ENCODE measurements around the gene CST7.
"Not testable (repeated sequence)": the region's sequence is repeated elsewhere in the genome, so short reads cannot be mapped to it uniquely, and the experiment has no call there.

The CST7 gene

DNA sequence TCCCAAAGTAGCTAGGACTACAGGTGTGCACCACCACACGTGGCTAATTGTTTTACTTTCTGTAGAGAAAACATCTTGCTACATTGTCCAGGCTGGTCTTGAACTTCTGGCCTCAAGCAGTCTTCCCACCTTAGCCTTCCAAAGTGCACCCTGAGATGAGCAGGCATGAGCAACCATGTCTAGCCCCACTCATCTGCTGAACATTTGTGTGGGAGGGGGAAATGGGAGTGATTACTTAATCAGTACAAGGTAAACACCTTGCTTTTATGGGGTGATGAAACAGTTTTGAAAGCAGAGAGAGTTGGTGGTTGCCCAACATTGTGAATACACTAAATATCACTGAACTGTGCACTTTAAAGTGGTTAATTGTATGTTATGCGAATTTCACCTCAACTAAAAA, 38.2 kb downstream of the CST7 start:
- DNase-seq = no peak

DNA sequence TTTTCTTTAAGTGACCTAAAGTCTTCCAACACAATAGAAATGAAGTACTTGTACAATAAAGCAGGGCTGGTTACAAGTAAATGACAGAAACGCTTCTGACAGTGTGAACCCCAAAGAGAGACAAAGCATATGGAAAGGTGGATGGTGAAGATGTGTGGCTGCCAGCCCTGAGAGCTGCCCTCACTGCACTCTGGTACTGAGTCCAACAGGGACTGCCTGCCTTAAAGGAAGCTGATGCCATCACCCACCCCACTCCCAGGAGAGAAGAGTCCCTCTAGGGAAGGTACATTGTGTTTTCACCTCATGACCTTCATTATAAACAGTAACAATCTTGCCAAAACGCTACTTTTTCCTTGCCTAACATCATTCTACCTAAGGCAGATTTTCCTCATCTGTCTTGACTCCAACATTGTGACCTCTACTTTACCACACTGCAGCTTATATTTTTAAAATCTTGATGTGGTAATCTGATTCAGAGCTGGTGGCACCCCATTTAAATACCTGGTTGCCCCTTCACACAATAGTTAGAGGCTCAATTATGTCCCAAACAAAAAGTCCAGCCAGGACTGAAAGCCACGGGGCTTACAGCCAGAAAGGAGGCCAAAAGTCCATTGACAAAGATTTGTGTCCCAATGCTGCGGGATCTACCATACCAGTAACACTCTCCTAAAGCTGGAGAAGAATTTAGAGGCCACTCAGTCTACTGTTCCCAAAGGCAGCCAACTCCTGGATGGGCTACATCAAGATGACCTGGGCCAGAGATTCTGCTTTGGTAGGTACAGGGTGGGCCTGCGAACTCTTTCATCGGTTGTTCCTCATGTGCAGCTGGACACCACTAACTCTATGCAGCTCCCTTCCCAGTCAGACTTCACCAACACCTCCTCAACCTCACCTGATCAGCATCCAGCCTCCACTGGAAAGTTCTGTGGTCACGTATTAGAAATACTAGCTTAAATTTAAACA, 39.1 kb downstream of the CST7 start:
- DNase-seq = no peak

DNA sequence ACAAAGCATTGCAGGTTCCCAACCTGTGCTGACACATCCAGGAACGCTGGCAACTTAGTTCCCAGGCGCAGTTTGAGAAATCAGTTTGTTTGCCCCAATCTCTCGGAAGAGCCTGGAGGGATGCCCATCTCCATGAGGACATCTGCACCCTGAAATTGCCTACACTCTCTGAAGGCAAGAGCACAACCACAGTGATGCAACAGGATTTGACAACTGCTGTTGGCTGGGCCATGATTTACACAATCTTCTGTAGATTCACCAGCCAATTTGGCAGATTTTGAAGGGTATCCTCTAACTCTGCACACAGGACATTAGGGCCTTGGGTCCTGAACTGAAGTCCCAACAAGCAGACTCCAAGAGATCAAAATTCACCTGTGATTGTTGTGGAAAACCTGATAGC, 40.1 kb downstream of the CST7 start:
- no peak for DNase-seq

DNA sequence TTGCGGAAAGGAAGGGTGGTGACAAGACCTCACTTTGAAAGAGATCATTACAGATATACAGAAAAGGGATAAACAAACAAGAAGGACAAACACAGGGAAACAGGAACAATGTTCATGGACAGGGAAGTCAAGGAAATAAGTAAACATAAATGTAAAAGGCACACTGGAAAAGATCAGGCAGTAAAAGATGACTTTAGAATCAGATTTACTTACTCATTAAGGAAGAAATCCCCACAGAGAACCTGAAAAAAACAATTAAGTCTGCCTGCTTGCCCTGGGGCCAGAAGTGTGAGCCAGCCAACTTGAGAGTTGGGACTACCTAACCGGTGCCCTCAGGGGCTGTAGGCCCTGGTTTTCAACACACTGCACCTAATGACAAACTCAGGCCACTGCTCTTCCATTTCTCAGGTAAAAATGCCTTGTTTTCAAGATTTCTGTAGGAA, 41.8 kb downstream of the CST7 start:
- no peak for DNase-seq

DNA sequence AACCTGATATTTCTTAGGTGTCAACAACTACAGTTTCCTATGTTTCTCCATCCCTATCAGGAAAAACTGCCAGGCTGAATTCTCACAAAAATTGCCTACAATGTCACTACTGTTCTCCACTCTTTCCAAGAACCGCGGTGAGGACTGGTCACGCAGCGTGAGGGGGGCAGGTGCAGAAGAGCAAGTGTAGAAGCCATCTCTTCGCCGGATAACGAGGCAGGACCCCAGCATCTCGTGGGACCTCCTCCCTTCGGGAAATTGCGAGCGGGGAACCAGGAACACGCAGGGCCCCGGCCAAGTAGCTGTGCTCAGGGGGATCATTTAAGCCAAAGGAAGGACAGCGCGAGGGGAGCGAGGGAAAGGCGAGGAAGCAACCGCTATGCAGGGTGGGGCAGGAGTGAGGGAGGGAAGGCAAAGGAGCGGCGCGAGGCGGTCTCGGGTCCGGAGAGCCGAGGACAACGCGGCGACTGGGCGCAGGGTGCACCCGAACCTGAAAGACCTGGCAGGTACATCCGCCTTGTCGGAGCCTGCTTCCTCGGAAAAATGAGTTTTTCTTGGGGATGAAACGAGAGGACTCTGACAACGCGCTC, 42.9 kb downstream of the CST7 start:
- no peak for DNase-seq

DNA sequence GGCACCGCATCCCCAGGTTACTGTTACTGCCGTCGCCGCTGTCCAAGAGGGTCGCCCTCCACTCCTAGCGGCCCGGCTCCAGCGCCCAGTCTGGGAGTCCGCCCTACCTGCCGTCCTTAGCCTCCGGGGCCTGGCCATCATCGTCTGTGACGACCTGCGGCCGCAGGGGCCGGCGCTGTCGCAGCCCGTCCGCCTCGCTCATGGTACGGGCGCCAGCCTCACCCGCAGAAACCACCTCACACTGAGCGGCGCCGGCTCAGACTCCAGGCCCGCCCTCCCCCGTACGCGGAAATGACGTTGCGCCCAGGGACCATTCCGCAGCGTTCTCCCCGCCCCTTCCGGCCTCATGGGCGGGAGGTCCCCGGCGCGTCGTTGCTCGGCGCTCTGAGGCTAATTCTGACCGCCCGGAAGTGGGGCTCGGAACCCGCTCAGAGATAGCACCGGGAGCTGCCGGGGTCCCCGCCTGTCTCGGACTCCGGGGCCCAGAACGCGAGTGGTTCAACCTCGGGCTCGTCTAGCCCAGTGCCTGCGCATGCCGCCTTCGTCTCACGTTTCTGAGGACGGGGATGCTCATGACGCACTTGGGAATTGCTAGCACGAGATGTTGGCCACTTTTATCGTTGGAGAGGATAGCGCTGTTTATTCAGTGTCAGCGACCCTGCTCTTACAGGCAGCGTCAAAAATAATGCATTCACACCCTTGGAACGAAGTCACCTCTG, 43.6 kb downstream of the CST7 start, which contains the start of gene APMAP:
TSS of gene APMAP (minus strand) at position 265 of the 719 bp plus-strand sequence. CDS start at position 202, 63 bp downstream.
- peak; percentile 91 for DNase-seq

DNA sequence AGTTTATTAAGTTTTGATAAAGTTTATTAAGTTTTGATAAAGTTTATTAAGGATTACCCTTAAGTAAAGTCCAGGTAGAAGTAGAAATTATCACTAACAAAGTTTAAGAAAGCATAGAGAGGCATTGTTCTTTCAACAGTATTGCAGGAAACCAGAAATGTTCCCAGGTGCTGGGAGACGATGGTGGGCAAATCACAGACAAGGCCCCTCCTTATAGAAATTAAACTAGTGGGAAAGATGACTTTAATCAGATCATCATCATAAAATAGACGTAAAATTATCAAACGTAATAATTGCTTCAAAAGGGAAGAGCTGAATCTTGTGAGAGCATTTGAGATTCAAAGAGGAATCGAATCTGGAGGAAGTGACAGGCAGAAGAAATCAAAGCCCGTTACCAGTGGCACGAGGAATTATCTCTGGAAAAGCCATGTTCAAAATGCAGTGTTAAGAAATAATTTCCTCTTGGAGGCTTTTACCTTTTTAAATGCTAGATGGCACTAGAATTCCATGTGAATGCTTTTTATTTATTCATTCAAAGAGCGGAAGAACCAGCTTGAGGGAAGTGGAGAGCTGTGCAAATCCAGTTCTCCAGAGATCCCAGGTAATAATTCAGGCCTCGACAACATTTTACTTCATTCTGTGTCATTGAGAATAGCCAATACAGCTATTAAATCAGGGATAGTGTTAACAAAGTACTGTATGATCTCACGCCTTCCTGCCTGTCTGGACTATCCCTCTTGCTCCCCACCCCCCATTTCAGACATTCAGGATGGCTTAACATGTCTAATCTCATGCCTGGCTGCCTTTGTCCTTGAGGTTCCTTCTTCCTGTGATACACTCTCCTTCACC, 44.5 kb downstream of the CST7 start:
- DNase-seq = peak; percentile 58

DNA sequence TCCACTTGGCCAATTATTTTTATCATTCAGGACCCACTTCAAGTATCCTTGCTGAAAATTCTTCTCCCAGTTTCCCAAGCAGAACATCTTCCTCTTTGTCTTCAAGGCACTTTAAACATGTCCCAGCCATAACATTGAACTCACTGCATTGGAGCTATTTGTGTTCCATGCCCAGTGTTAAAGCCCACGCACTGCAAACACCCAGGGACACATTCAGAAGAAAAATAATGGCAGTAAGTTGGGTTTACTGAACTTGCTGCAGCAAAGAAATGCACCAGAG, 45.1 kb downstream of the CST7 start:
- no peak for DNase-seq

DNA sequence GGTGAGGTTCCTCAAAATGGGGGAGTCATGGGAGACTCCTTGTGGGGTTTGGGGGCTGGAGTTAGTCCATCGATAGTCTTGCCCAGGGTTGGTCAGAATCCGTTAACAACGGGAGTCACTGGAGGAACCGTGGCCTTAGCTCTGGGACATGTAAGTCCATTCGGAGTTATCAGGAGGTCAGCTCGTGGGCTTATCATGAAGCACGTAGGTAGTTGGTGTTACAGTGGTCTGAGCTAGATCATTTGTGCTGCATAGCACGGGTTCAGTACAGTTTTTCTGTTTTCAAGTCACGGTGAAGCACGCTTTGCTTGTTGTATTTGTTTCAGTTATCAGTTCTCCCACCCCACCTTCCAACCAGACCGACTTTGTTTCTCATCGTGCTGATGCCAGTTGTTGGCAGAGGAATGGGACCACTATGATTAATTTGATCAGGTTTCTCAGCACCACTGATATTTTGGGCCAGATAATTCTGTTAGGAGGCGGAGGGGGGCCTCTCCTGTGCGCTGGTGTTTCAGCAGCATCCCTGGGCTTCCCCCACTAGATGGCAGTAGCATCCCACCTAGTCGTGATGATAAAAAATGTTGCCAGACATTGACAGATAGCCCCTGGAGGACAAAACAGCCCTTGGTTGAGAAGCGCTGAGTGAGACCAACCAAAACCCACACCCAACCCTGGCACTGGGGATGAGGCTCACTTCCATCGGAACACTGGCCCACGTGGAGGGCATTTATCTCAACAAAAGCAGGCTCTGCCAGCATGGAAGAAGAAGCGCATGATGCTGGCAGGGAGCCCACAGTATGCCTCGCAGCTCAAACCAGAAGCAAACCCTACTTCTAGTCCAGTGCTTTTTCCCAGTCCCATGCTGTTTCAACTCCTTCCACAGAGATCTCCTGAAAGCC, 45.6 kb downstream of the CST7 start:
- peak; percentile 73 for DNase-seq

DNA sequence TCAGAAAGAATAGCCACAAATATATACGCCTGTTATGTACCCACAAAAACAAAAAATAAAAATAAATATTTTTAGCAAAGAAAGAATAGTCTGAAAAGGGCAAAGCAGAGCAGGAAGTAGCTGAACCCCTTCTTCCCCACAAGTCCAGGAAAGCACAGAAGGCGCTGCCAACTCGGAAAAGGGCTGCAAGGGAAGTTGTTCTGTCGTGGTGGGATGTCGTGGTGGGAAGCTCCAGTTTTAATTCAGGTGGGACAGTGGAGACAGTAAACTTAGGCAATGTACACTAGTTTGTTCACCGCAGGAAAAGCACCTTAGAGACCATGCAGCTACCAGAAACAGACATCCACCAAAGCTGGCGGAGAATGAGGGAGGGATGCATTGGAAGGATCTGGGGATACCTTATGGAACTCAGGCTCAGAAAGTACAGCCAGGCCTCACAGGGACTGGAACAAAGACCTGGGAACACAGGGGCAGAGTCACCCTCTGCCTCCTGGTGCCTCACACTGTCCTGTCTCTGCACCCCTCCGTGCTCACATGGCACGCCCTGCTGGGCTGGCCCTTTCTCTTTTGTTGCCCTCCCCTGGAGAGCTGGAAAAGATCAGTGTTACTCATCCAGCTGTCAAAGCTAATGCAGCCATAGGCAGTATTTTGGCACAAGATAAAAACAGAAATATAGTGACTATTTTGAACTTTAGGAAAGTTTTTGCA, 46.8 kb downstream of the CST7 start:
- DNase-seq = no peak

DNA sequence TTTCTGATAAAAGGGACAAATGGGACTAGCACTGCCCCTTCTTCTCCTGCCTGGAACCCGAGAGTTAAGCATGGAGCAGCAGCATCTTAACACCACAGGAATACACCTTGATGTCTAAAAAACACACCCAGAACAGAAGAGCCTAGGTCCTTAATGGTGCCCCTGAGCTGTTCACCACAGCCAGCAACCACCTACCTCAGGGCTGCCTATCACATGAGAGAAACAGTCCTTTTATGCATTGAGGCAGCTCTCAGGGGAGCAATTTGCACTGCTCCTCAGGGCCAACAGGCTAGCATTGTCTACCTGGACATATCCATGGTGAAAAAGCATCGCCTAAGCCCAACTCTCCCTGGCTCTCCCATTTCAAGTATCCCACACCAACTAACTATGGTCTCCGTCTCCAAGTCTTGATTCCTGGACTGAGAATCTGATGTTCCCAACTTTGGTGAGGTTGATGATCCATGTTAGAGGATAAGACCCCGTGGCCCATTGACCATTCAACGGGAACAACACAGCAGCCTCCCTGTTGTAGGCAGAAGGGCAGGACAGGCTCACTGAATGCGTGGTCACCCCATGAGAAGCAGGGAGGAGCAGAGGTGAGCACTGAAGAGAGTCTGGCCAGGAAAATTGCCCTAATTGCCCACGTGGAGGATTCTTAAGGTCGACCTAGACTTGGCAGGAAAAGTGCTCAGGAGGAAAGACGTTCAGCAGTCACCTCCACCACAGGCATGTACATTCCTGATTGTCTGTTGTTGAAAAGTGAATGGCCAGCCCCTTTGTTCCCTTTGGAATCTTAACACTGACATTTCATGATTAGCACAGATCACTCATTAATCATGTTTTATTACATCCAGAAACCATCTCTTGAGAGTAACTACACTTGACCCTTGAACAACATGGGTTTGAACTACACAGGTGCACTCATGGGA, 47.6 kb downstream of the CST7 start:
- no peak for DNase-seq

DNA sequence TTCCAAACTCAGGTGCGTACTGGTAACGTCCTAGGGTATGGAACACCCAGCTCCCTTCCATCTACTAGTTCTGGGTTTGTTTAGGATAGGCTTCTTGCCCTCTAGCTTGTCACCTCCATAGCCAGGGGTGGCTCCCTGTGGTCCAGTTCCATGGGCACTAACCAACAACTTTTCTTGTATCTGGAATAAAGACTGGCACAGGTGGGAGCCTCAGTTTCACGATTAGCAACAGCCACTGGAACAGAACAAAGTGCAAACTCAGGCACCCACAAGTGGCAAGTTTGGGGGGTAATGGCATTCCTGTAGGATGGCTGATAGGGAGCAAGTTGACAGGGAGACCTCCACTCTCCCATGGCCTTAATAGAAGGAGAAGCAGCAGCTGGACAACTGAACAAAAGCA, 49.1 kb downstream of the CST7 start:
- DNase-seq = no peak

DNA sequence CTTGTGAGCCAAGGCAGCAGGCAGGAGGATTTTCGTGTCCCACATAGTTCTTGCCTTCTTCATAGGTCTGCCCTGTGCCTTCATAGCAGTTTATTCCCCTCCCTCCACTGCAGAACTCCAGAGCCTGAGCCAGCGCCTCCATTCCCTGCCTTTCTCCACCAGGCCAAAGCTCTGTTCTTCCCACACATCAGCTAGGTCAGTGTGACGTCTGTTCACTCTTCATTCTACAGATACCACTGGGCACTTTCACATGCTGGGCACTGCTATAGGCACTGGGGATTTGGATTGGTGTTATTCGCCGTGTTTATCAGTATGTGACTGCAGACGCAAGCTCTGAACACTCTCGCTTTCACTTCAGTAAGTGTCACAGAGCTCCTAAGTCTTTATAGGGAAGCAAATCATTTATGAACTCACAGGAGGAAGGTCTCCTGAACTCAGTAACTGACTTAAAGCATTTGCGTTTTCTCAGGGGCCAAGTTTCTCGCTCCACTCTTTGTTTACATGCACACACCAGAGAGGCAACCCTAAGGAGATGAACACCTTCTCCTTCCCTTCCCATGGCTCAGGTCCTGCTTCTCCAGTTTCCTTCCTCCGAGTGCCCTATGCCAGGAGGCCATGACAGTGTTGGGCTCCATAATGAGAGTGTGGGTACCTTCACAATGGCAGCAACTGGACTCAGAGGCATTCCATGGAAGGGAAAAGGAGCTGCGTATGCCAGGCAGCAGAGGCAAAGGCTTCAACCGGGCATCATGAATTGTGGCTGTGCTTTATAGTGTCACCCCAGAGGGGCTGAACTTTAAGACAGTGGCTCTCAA, 49.8 kb downstream of the CST7 start:
- no peak for DNase-seq

DNA sequence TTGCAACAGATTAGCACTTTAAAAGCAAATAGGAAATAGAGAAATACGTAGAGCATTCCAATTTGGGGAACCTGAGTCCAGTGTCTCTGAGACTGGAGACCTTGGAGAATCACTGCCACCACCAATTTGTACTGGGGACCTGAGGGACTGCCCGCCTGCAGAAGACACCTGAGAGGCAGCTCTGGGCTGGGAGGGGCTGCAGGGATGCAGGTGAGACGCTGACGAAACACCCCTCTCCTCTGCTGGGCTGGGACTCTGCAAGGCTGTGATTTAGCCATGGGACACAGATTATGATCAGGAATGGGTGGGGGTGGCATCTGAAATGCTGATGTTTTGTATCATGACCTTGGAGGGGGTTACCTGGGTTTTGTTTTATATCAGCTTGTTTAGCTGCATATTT, 50.5 kb downstream of the CST7 start:
- no peak for DNase-seq

DNA sequence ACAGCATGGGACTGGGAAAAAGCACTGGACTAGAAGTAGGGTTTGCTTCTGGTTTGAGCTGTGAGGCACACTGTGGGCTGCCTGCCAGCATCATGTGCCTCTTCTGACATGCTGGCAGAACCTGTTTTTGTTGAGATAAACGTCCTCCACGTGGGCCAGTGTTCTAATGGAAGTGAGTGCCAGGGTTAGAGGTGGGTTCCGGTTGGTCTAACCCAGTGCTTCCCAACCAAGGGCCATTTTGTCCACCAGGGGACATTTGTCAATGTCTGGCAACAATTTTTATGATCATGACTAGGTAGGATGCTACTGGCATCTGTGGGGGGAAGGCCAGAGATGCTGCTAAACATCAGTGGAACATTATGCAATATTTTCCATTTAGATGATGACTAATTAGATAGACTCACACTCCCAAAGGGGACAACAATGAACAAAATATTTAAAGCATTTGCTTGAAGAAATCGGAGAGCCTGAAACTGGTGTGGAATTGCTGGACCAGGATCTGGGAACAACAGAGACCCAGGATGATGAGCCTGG, 51.3 kb downstream of the CST7 start:
- peak; percentile 92 for DNase-seq

DNA sequence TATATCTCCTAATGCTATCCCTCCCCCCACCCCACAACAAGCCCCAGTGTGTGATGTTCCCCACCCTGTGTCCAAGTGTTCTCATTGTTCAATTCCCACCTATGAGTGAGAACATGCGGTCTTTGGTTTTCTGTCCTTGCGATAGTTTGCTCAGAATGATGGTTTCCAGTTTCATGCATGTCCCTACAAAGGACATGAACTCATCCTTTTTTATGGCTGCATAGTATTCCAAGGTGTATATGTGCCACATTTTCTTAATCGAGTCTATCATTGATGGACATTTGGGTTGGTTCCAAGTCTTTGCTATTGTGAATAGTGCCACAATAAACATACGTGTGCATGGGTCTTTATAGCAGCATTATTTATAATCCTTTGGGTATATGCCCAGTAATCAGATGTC, 52.3 kb downstream of the CST7 start:
- not testable (repeated sequence) for DNase-seq

DNA sequence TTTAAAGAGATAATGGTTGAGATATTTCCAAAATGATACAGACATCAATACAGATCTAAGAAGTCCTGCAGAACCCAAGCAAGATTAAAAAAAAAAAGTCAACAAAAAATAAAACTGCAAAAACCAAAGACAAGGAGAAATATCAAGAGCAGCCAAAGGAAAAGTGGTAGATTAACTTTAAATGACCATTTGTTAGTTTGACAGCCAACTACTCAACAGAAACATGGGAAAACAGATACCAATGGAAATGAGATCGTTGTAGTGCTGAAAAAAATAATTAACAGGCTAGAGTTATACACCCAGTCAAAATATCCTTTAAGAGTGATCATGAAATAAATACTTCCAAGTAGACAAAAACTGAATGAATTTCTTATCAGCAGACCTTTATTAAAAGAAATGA, 53.9 kb downstream of the CST7 start:
- no peak for DNase-seq

DNA sequence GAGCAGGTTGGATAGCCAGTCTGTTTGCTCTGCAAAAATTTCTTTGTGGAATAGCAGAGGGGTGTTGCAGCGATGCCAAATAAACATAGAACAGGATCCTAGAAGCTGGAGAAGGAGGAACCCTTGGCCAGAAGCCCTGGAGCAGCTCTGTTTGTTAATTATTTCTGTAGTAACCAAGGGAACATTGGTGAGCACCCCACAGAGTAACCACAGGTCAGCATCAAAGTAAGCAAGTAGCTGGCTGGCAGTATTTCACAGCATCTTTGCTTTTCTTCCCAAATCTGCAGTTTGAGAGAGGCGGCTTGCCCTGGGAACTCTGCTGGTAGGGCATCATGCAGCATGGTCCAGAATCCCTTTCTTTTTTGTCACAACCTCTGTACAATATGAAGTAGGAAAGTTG, 56.2 kb downstream of the CST7 start:
- DNase-seq = no peak

DNA sequence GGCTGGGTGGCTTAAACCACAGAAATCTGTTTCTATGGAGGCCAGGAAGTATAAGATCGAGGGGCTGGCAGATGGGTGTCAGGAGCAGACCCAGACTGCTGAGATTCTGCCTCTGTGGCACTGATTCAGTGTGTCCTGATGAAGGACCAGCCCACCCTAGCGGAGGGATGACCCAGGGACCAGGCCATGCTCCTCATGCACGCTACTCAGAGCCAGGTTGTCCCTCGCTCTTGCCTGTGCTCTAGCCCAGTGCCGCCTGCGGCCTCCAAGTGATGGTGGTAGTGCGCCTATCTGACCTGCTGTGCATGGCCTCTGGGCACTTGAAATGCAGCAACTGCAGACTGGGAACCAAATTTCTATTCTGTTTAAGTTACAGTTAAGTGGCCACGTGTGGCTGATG, 56.6 kb downstream of the CST7 start:
- no peak for DNase-seq

Data from fibroblast of skin of right quadriceps (primary cell).